K562 (cell line): Measurements from ENCODE around the gene TMEM89. TPM values are rescaled to one million over a fixed set of nuclear protein-coding genes. Genes with fewer than 3 reads are reported as not detected.

Experiments
- ADNP ChIP-seq: fragments of 200-800 bp; sonication (Bioruptor generic); IDR thresholded peaks from 2 replicates; pipeline ENCODE4 v1.6.1; 2016; ENCODE audit warnings: missing genetic modification characterization, missing compliant biosample characterization
- ARNT ChIP-seq, 2 experiments: fragments of 450-650 bp; IDR thresholded peaks; 2 replicates each; pipeline ENCODE4 v1.6.1; 2016; ENCODE audit warnings: mild to moderate bottlenecking in 1 of 2
- BCOR ChIP-seq: fragments of 450-650 bp; IDR thresholded peaks from 2 replicates; pipeline ENCODE4 v1.6.1; 2016
- DIDO1 ChIP-seq: fragments of 450-650 bp; IDR thresholded peaks from 2 replicates; pipeline ENCODE4 v1.6.1; 2016; ENCODE audit warnings: low read depth, missing biosample characterization, missing genetic modification characterization
- FOSL1 ChIP-seq: fragments of 200-800 bp; sonication (Bioruptor generic); conservative IDR thresholded peaks from 2 replicates; pipeline ENCODE4 v1.6.1; 2016; ENCODE audit warnings: missing genetic modification characterization, missing compliant biosample characterization
- FOXA1 ChIP-seq: fragments of 450-650 bp; IDR thresholded peaks from 2 replicates; pipeline ENCODE4 v1.6.1; 2016; ENCODE audit warnings: mild to moderate bottlenecking, borderline replicate concordance
- HNRNPUL1 ChIP-seq: fragments of 200-400 bp; formaldehyde crosslinking; IDR thresholded peaks from 2 replicates; pipeline ENCODE4 v1.6.1; 2017; ENCODE audit warnings: low read length
- ILK ChIP-seq: fragments of 450-650 bp; IDR thresholded peaks from 2 replicates; pipeline ENCODE4 v1.6.1; 2016; ENCODE audit warnings: missing genetic modification characterization, low read depth, mild to moderate bottlenecking, missing compliant biosample characterization, moderate library complexity, borderline replicate concordance
- KAT2B ChIP-seq: IDR thresholded peaks from one replicate; pipeline ENCODE4 v1.6.1; 2012; ENCODE audit warnings: low read depth, mild to moderate bottlenecking, control low read depth, inconsistent platforms, low read length, moderate library complexity
- NFATC3 ChIP-seq: fragments of 450-650 bp; IDR thresholded peaks from 2 replicates; pipeline ENCODE4 v1.6.1; 2017; ENCODE audit warnings: mild to moderate bottlenecking
- PTTG1 ChIP-seq: fragments of 450-650 bp; IDR thresholded peaks from 2 replicates; pipeline ENCODE4 v1.6.1; 2016; ENCODE audit warnings: low read depth, mild to moderate bottlenecking, missing genetic modification characterization, missing compliant biosample characterization
- SIX5 ChIP-seq, 2 experiments: IDR thresholded peaks; 2 replicates each; pipeline ENCODE4 v1.6.1; 2011; ENCODE audit warnings: low read length in 2 of 2, borderline replicate concordance in 1 of 2, low read depth in 1 of 2, mild to moderate bottlenecking in 1 of 2, moderate library complexity in 1 of 2; ENCODE audit not compliant: insufficient read depth in 1 of 2
- TAL1 ChIP-seq: fragments of 450-650 bp; IDR thresholded peaks from 2 replicates; pipeline ENCODE4 v1.6.1; 2016; ENCODE audit warnings: mild to moderate bottlenecking
- TBL1XR1 ChIP-seq, 2 experiments: IDR thresholded peaks; 2 replicates each; pipeline ENCODE4 v1.6.1; 2012; ENCODE audit warnings: improper control_type of control experiment in 2 of 2, low read length in 2 of 2, mild to moderate bottlenecking in 1 of 2
- TBP ChIP-seq: optimal IDR thresholded peaks from 2 replicates; pipeline ENCODE3; 2011; ENCODE audit warnings: low read depth, low read length, improper control_type of control experiment
- ZNF263 ChIP-seq: sonication (generic); formaldehyde crosslinking; IDR thresholded peaks from 2 replicates; pipeline ENCODE4 v1.8.0; 2022; ENCODE audit warnings: mild to moderate bottlenecking, missing genetic modification reagents, borderline replicate concordance
- polyA plus RNA-seq, 8 experiments: library from polyadenylated mRNA; depleted of rRNA in 4 of 8; stranded (reverse) in 5 of 8; unstranded in 3 of 8; fragments of >200 nt; fragmentation: Nextera tagmentation in 2 of 8; fragmentation: Illumina TruSeq in 1 of 8; extraction: Ambion mirVana in 2 of 8; extraction: Trizol in 1 of 8; gene quantifications; 2 replicates each; pipeline versions ENCODE4 v1.2.1 to v1.2.3, GENCODE V29; 2011 to 2014; ENCODE audit warnings: inconsistent platforms in 1 of 8, missing spikeins in 1 of 8
- total RNA-seq, 7 experiments: library from RNA; depleted of rRNA in 6 of 7; stranded (reverse); fragments of >200 nt in 6 of 7; fragmentation: Illumina TruSeq in 2 of 7; extraction: Trizol in 2 of 7; gene quantifications; 2 replicates each; pipeline versions ENCODE4 v1.2.1 to v1.2.3, GENCODE V29; 2011 to 2021; ENCODE audit warnings: low replicate concordance in 1 of 7
- TF ChIP-seq, protein P1 (sequence below): fragments of 250-450 bp; sonication (Bioruptor Pico); IDR thresholded peaks from 2 replicates; pipeline ENCODE4 v1.4.0; 2020; ENCODE audit warnings: mild to moderate bottlenecking, moderate library complexity
- TF ChIP-seq, protein P2 (sequence below): sonication (generic); formaldehyde crosslinking; IDR thresholded peaks from 2 replicates; pipeline ENCODE4 v1.8.1; 2023; ENCODE audit warnings: mild to moderate bottlenecking, missing genetic modification reagents, moderate library complexity
- TF ChIP-seq, protein P3 (sequence below): sonication (generic); formaldehyde crosslinking; IDR thresholded peaks from 2 replicates; pipeline ENCODE4 v1.8.0; 2022; ENCODE audit warnings: missing genetic modification reagents, mild to moderate bottlenecking, borderline replicate concordance

Gene TMEM89
- total and polyA plus RNA-seq, 9 of the 15 experiments (the other 6 are each of a cell fraction or from before 2014, with no cell fraction given), result not detected

DNA sequence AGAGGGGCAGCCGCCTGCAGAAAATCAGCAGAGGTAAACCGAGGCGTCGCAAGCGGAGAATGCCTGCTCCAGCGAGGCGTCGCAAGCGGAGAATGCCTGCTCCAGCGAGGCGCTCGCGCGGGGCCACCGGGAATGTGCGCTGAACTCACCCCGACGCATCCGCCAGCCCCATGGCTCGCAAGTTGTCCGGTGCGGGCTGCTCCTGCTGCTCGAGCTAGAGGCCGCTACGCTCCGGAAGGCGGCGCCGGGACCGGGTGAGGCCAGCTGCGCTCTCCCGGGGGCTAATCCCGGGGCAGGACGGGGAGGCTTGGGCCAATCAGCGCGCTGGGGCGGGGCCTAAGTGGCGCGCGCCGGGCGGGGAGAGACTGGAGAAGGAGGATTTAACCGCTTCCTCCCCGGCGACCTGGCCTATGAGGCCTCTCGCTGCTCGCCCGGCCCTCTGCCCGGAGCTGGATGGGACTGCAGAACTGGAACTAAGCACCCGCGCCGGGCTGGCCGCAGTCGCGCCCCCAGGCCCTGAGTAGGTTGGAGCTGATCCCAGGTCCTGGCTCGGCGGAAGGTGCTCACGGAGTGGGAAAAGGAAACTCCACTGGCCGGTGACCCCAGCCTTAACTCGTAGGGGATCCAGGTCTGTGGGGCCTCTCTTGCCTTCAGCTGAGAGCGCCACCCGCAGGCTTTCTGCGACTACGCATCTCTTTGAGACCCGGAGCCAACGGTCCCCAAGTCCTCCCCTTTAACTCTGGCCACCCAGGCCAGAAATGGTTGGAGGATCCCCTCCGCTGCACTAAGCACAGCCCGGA is 13.9 kb upstream of the TMEM89 start, which contains the start of gene SLC26A6 (continued):
- TF ChIP-seq PTTG1 (tag) (no peak), KAT2B (no peak), BCOR (no peak), TBP (peak; percentile 61), TAL1 (no peak), NFATC3 (no peak), ILK (tag) (no peak), ADNP (no peak), HNRNPUL1 (no peak), DIDO1 (no peak), ZNF263 (CRISPR knock-in tag) (no peak; the same call in 1 of the 2 replicates), FOXA1 (no peak), ARNT (IDR thresholded peaks at IDR 0.05) (no peak), FOSL1 (tag) (peak; percentile 42; the same call in 1 of the 2 replicates), TBL1XR1 (IDR thresholded peaks at IDR 0.05; ENCODE audit: low read length in 2 of 2) (no peak), SIX5 (IDR thresholded peaks at IDR 0.05; ENCODE audit: borderline replicate concordance in 1 of 2, insufficient read depth in 1 of 2, low read depth in 1 of 2, low read length in 2 of 2) (no peak)
- TF ChIP-seq, protein P1, sequence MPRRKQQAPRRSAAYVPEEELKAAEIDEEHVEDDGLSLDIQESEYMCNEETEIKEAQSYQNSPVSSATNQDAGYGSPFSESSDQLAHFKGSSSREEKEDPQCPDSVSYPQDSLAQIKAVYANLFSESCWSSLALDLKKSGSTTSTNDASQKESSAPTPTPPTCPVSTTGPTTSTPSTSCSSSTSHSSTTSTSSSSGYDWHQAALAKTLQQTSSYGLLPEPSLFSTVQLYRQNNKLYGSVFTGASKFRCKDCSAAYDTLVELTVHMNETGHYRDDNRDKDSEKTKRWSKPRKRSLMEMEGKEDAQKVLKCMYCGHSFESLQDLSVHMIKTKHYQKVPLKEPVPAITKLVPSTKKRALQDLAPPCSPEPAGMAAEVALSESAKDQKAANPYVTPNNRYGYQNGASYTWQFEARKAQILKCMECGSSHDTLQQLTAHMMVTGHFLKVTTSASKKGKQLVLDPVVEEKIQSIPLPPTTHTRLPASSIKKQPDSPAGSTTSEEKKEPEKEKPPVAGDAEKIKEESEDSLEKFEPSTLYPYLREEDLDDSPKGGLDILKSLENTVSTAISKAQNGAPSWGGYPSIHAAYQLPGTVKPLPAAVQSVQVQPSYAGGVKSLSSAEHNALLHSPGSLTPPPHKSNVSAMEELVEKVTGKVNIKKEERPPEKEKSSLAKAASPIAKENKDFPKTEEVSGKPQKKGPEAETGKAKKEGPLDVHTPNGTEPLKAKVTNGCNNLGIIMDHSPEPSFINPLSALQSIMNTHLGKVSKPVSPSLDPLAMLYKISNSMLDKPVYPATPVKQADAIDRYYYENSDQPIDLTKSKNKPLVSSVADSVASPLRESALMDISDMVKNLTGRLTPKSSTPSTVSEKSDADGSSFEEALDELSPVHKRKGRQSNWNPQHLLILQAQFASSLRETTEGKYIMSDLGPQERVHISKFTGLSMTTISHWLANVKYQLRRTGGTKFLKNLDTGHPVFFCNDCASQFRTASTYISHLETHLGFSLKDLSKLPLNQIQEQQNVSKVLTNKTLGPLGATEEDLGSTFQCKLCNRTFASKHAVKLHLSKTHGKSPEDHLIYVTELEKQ (CRISPR knock-in tag), result no peak
- TF ChIP-seq, protein P2, sequence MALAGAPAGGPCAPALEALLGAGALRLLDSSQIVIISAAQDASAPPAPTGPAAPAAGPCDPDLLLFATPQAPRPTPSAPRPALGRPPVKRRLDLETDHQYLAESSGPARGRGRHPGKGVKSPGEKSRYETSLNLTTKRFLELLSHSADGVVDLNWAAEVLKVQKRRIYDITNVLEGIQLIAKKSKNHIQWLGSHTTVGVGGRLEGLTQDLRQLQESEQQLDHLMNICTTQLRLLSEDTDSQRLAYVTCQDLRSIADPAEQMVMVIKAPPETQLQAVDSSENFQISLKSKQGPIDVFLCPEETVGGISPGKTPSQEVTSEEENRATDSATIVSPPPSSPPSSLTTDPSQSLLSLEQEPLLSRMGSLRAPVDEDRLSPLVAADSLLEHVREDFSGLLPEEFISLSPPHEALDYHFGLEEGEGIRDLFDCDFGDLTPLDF (CRISPR knock-in tag), result no peak
- TF ChIP-seq, protein P3, sequence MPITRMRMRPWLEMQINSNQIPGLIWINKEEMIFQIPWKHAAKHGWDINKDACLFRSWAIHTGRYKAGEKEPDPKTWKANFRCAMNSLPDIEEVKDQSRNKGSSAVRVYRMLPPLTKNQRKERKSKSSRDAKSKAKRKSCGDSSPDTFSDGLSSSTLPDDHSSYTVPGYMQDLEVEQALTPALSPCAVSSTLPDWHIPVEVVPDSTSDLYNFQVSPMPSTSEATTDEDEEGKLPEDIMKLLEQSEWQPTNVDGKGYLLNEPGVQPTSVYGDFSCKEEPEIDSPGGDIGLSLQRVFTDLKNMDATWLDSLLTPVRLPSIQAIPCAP (CRISPR knock-in tag), result no peak
